ENCODE results near the gene LACTB. TPM values are rescaled to one million over a fixed set of nuclear protein-coding genes. Genes with fewer than 3 reads are reported as not detected.

Gene LACTB
- total RNA-seq, 4 donors from 2014 or later, result 9.7 to 22.6 (median 12.1) TPM

GRCh38 chr15:63079947-63080626, 41.6 kb upstream of the LACTB start:
- no peak for TF ChIP-seq POLR2A (IDR thresholded peaks at IDR 0.05)
- no peak for TF ChIP-seq CTCF (IDR thresholded peaks at IDR 0.05)
- WGBS, 2 donors, result 75 to 76% methylated on average over 6 to 7 of the region's 13 CpGs
- intact Hi-C loops (cut with DNase I), result no loop called here

GRCh38 chr15:63080634-63081250, 40.9 kb upstream of the LACTB start:
- intact Hi-C loops (cut with DNase I), result no loop called here
- H3K27me3 ChIP-seq, result peaks cover 0 to 7% (median 0%) of the 10 kb centered on the region in 4 donors
- H3K36me3 ChIP-seq, result no peaks in the 10 kb centered on the region
- H3K9me3 ChIP-seq, result no peaks in the 10 kb centered on the region
- peaks cover 0 to 8% (median 0%) of the 10 kb centered on the region in 3 donors for H3K4me1 ChIP-seq
- 69 to 85% methylated on average over 8 to 10 of the region's 10 CpGs for WGBS, 2 donors
- TF ChIP-seq POLR2A (IDR thresholded peaks at IDR 0.05) (no peak), CTCF (IDR thresholded peaks at IDR 0.05) (no peak)
- H3K27ac ChIP-seq, result peak overlapping the region in 2 of 4 donors; percentile 22 to 42
- no peak overlapping the region for H3K4me3 ChIP-seq
- no peak for DNase-seq

More at GRCh38 chr15:63079947-63080626, 41.6 kb upstream of the LACTB start:
- H3K4me3 ChIP-seq, result no peak overlapping the region
- H3K36me3 ChIP-seq, result no peaks in the 10 kb centered on the region
- DNase-seq, result no peak
- no peaks in the 10 kb centered on the region for H3K9me3 ChIP-seq
- peaks cover 0 to 15% (median 0%) of the 10 kb centered on the region in 3 donors for H3K4me1 ChIP-seq
- H3K27ac ChIP-seq, result peak overlapping the region in 2 of 4 donors; percentile 19 to 22
- H3K27me3 ChIP-seq, result peaks cover 0 to 7% (median 0%) of the 10 kb centered on the region in 4 donors

GRCh38 chr15:63082366-63082765, 39.3 kb upstream of the LACTB start:
- H3K36me3 ChIP-seq, result no peaks in the 10 kb centered on the region
- no peak for DNase-seq
- TF ChIP-seq CTCF (IDR thresholded peaks at IDR 0.05) (no peak), POLR2A (IDR thresholded peaks at IDR 0.05) (no peak)
- no peaks in the 10 kb centered on the region for H3K4me1 ChIP-seq
- H3K9me3 ChIP-seq, result no peaks in the 10 kb centered on the region
- WGBS, 2 donors, result 31 to 49% methylated on average over 4 of the region's 4 CpGs
- intact Hi-C loops (cut with DNase I), result no loop called here
- no peak overlapping the region for H3K27ac ChIP-seq
- peaks cover 0 to 7% (median 0%) of the 10 kb centered on the region in 4 donors for H3K27me3 ChIP-seq
- H3K4me3 ChIP-seq, result no peak overlapping the region

- Histone ChIP-seq H3K9me3 (no peaks in the 10 kb centered on the region), H3K27me3 (peaks cover 0 to 2% (median 0%) of the 10 kb centered on the region in 4 donors), H3K4me1 (no peaks in the 10 kb centered on the region), H3K27ac (no peak overlapping the region), H3K4me3 (no peak overlapping the region), H3K36me3 (no peaks in the 10 kb centered on the region)
- intact Hi-C loops (cut with DNase I), result no loop called here
- DNase-seq, result no peak
- WGBS, 2 donors, result 80 to 86% methylated on average over 4 to 9 of the region's 12 CpGs
- no peak for TF ChIP-seq CTCF (IDR thresholded peaks at IDR 0.05)
- no peak for TF ChIP-seq POLR2A (IDR thresholded peaks at IDR 0.05)
Measured at GRCh38 chr15:63083044-63083443, 38.6 kb upstream of the LACTB start.

- DNase-seq, result no peak
- Histone ChIP-seq H3K27me3 (no peaks in the 10 kb centered on the region), H3K27ac (no peak overlapping the region), H3K36me3 (no peaks in the 10 kb centered on the region), H3K4me1 (no peaks in the 10 kb centered on the region), H3K4me3 (no peak overlapping the region), H3K9me3 (no peaks in the 10 kb centered on the region)
- intact Hi-C loops (cut with DNase I), result no loop called here
- TF ChIP-seq POLR2A (IDR thresholded peaks at IDR 0.05) (no peak), CTCF (IDR thresholded peaks at IDR 0.05) (no peak)
- WGBS, 2 donors, result 87 to 88% methylated on average over 9 to 11 of the region's 11 CpGs
Measured at GRCh38 chr15:63083541-63083940, 38.1 kb upstream of the LACTB start.

All from esophagus squamous epithelium (tissue), 5 donors.